CD4-positive, alpha-beta T cell treated with Interleukin-10 for 1 hour (primary cell): ENCODE data around the gene CDKAL1.
"Not testable (repeated sequence)": the region's sequence is repeated elsewhere in the genome, so short reads cannot be mapped to it uniquely, and the experiment has no call there.

Experiments used
- DNase-seq: peaks from one replicate; pipeline ENCODE4 v3.0.0-alpha.2; 2020

CDKAL1 gene

GRCh38 chr6:20644667-20645370 is 110.6 kb downstream of the CDKAL1 start:
- no peak for DNase-seq

- DNase-seq = not testable (repeated sequence)
Observed at GRCh38 chr6:20645572-20645971, 111.3 kb downstream of the CDKAL1 start.

GRCh38 chr6:20647585-20647984 is 113.3 kb downstream of the CDKAL1 start:
- DNase-seq = no peak

GRCh38 chr6:20649696-20650470 is 115.6 kb downstream of the CDKAL1 start:
- not testable (repeated sequence) for DNase-seq

GRCh38 chr6:20652299-20653084 is 118.2 kb downstream of the CDKAL1 start:
- no peak for DNase-seq

GRCh38 chr6:20653085-20653479 is 118.8 kb downstream of the CDKAL1 start:
- DNase-seq = no peak

GRCh38 chr6:20655317-20655716 is 121.1 kb downstream of the CDKAL1 start:
- no peak for DNase-seq

- no peak for DNase-seq
Observed at GRCh38 chr6:20657274-20657800, 123.1 kb downstream of the CDKAL1 start.

GRCh38 chr6:20658053-20658452 is 123.8 kb downstream of the CDKAL1 start:
- no peak for DNase-seq

- no peak for DNase-seq
Observed at GRCh38 chr6:20658516-20658915, 124.3 kb downstream of the CDKAL1 start.

- no peak for DNase-seq
Observed at GRCh38 chr6:20660534-20660933, 126.3 kb downstream of the CDKAL1 start.

GRCh38 chr6:20661721-20662120 is 127.5 kb downstream of the CDKAL1 start:
- no peak for DNase-seq

GRCh38 chr6:20664250-20664649 is 130.0 kb downstream of the CDKAL1 start:
- no peak for DNase-seq

GRCh38 chr6:20665290-20665689 is 131.0 kb downstream of the CDKAL1 start:
- no peak for DNase-seq

GRCh38 chr6:20669571-20670314 is 135.5 kb downstream of the CDKAL1 start:
- no peak for DNase-seq

GRCh38 chr6:20670750-20671149 is 136.5 kb downstream of the CDKAL1 start:
- no peak for DNase-seq

- DNase-seq = no peak
Observed at GRCh38 chr6:20672038-20672437, 137.8 kb downstream of the CDKAL1 start.

- DNase-seq = no peak
Observed at GRCh38 chr6:20673458-20673857, 139.2 kb downstream of the CDKAL1 start.

- DNase-seq = no peak
Observed at GRCh38 chr6:20674664-20675063, 140.4 kb downstream of the CDKAL1 start.

GRCh38 chr6:20678831-20679352 is 144.6 kb downstream of the CDKAL1 start:
- no peak for DNase-seq

GRCh38 chr6:20680697-20681165 is 146.5 kb downstream of the CDKAL1 start:
- DNase-seq = no peak

GRCh38 chr6:20681243-20681684 is 147.0 kb downstream of the CDKAL1 start:
- no peak for DNase-seq
